ENCODE measurements around the gene HOXD10. TPM values are rescaled to one million over a fixed set of nuclear protein-coding genes. Genes with fewer than 3 reads are reported as not detected.
A peak's percentile ranks its signal among the peaks of the same experiment; 100 is the strongest.

Gene HOXD10
- total and polyA plus RNA-seq, 2 experiments from 2014 or later, result not detected

GRCh38 chr2:176117162-176117822 is 714 bp downstream of the HOXD10 start:
- no peak for DNase-seq (ENCODE audit: low read depth in 1 of 2, low spot score in 1 of 2)

GRCh38 chr2:176117823-176118371 is 1.3 kb downstream of the HOXD10 start:
- DNase-seq (ENCODE audit: low read depth in 1 of 2, low spot score in 1 of 2), result no peak
- Histone ChIP-seq H3K27ac (no peak overlapping the region), H3K4me3 (no peak overlapping the region), H3K9me3 (ENCODE audit: low read depth) (no peaks in the 10 kb centered on the region), H3K4me1 (ENCODE audit: low read depth) (no peaks in the 10 kb centered on the region), H3K36me3 (no peaks in the 10 kb centered on the region), H3K27me3 (peaks cover 100% of the 10 kb centered on the region)
- TF ChIP-seq, protein P1, sequence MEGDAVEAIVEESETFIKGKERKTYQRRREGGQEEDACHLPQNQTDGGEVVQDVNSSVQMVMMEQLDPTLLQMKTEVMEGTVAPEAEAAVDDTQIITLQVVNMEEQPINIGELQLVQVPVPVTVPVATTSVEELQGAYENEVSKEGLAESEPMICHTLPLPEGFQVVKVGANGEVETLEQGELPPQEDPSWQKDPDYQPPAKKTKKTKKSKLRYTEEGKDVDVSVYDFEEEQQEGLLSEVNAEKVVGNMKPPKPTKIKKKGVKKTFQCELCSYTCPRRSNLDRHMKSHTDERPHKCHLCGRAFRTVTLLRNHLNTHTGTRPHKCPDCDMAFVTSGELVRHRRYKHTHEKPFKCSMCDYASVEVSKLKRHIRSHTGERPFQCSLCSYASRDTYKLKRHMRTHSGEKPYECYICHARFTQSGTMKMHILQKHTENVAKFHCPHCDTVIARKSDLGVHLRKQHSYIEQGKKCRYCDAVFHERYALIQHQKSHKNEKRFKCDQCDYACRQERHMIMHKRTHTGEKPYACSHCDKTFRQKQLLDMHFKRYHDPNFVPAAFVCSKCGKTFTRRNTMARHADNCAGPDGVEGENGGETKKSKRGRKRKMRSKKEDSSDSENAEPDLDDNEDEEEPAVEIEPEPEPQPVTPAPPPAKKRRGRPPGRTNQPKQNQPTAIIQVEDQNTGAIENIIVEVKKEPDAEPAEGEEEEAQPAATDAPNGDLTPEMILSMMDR (IDR thresholded peaks at IDR 0.05; ENCODE audit: low read depth, low read length), result no peak

More at GRCh38 chr2:176117162-176117822, 714 bp downstream of the HOXD10 start:
- no peaks in the 10 kb centered on the region for H3K4me1 ChIP-seq (ENCODE audit: low read depth)
- peaks cover 100% of the 10 kb centered on the region for H3K27me3 ChIP-seq
- no peaks in the 10 kb centered on the region for H3K36me3 ChIP-seq
- no peak overlapping the region for H3K27ac ChIP-seq
- H3K9me3 ChIP-seq (ENCODE audit: low read depth), result no peaks in the 10 kb centered on the region
- TF ChIP-seq, protein P1 (IDR thresholded peaks at IDR 0.05; ENCODE audit: low read depth, low read length), result no peak
- no peak overlapping the region for H3K4me3 ChIP-seq

DNA sequence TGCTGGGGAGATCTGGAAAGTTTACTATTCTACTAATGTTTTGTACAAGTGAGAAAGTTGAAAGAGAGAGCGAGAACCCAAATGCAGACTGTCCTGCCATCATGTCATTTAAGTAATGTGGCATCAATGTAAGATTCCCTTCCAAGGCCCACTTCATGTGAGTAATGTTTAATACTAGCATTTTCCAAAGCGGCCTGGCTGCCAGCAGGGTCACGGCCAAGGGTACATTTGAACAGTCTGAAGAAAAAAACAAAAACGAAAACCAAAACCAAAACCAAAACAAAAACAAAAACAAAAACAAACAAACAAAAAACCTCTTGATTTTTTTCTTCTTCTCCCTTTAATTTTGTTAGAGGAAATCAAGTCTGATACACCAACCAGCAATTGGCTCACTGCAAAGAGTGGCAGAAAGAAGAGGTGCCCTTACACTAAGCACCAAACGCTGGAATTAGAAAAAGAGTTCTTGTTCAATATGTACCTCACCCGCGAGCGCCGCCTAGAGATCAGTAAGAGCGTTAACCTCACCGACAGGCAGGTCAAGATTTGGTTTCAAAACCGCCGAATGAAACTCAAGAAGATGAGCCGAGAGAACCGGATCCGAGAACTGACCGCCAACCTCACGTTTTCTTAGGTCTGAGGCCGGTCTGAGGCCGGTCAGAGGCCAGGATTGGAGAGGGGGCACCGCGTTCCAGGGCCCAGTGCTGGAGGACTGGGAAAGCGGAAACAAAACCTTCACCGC is 2.2 kb downstream of the HOXD10 start:
- Histone ChIP-seq H3K36me3 (no peaks in the 10 kb centered on the region), H3K4me3 (no peak overlapping the region), H3K4me1 (ENCODE audit: low read depth) (no peaks in the 10 kb centered on the region), H3K27ac (no peak overlapping the region), H3K9me3 (ENCODE audit: low read depth) (no peaks in the 10 kb centered on the region), H3K27me3 (peaks cover 100% of the 10 kb centered on the region)
- DNase-seq (ENCODE audit: low read depth in 1 of 2, low spot score in 1 of 2), result no peak
- TF ChIP-seq, protein P1 (IDR thresholded peaks at IDR 0.05; ENCODE audit: low read depth, low read length), result peak; percentile 44

GRCh38 chr2:176120364-176121189 is 4.0 kb downstream of the HOXD10 start:
- Histone ChIP-seq H3K27me3 (peaks cover 100% of the 10 kb centered on the region), H3K36me3 (no peaks in the 10 kb centered on the region), H3K4me3 (no peak overlapping the region), H3K4me1 (ENCODE audit: low read depth) (no peaks in the 10 kb centered on the region), H3K9me3 (ENCODE audit: low read depth) (no peaks in the 10 kb centered on the region), H3K27ac (no peak overlapping the region)
- TF ChIP-seq, protein P1 (IDR thresholded peaks at IDR 0.05; ENCODE audit: low read depth, low read length), result no peak
- DNase-seq (ENCODE audit: low read depth in 1 of 2, low spot score in 1 of 2), result no peak
